CD4-positive, alpha-beta T cell treated with Interleukin-2 at 100 ng/mL for 4 hours (primary cell): ENCODE data around the gene SPEM2.

ENCODE experiments used
- DNase-seq: peaks from one replicate; pipeline ENCODE4 v3.0.0-alpha.2; 2020; ENCODE audit warnings: low spot score

SPEM2 gene

GRCh38 chr17:7421186-7421585, 4.2 kb upstream of the SPEM2 start:
- DNase-seq, result no peak

- no peak for DNase-seq
Measured at GRCh38 chr17:7423679-7424078, 1.7 kb upstream of the SPEM2 start.

- no peak for DNase-seq
Measured at GRCh38 chr17:7425756-7426155, 340 bp downstream of the SPEM2 start.

- no peak for DNase-seq
Measured at GRCh38 chr17:7426203-7426863, 917 bp downstream of the SPEM2 start.

GRCh38 chr17:7426896-7427489, 1.6 kb downstream of the SPEM2 start:
- DNase-seq, result no peak

GRCh38 chr17:7427549-7427948, 2.1 kb downstream of the SPEM2 start:
- no peak for DNase-seq

- DNase-seq, result no peak
Measured at GRCh38 chr17:7428557-7428956, 3.1 kb downstream of the SPEM2 start, which contains the start of gene SPEM3. Gene SPEM3 (plus strand): TSS chr17:7428857. CDS start chr17:7428903, 46 bp downstream.

GRCh38 chr17:7429722-7430121, 4.3 kb downstream of the SPEM2 start:
- no peak for DNase-seq

- DNase-seq, result no peak
Measured at GRCh38 chr17:7431231-7431630, 5.8 kb downstream of the SPEM2 start.

GRCh38 chr17:7432296-7432695, 6.9 kb downstream of the SPEM2 start:
- DNase-seq, result no peak

- DNase-seq, result peak; percentile 59
Measured at GRCh38 chr17:7435676-7436555, 10.5 kb downstream of the SPEM2 start.

GRCh38 chr17:7436556-7437368, 11.3 kb downstream of the SPEM2 start:
- peak; percentile 80 for DNase-seq

GRCh38 chr17:7437369-7437863, 12.0 kb downstream of the SPEM2 start:
- DNase-seq, result no peak

- peak; percentile 36 for DNase-seq
Measured at GRCh38 chr17:7437950-7438614, 12.7 kb downstream of the SPEM2 start.

GRCh38 chr17:7438656-7439460, 13.4 kb downstream of the SPEM2 start:
- no peak for DNase-seq

- no peak for DNase-seq
Measured at GRCh38 chr17:7439462-7440112, 14.2 kb downstream of the SPEM2 start, which contains the start of gene FGF11. Gene FGF11 (plus strand): TSS chr17:7439512. CDS start chr17:7439621, 109 bp downstream.

- no peak for DNase-seq
Measured at GRCh38 chr17:7440113-7440833, 14.9 kb downstream of the SPEM2 start.

- DNase-seq, result no peak
Measured at GRCh38 chr17:7440834-7441195, 15.4 kb downstream of the SPEM2 start.

GRCh38 chr17:7441266-7441665, 15.8 kb downstream of the SPEM2 start:
- no peak for DNase-seq
